ACC112 (cell line): Measurements from ENCODE around the gene PRUNE2.

ENCODE experiments used
- H2AFZ ChIP-seq: fragments of 200-600 bp; sonication (generic); one replicate; pipeline ENCODE4 v1.6.0; 2017; ENCODE audit warnings: antibody characterized with exemption, low read length; ENCODE audit not compliant: unreplicated experiment
- H3K27ac ChIP-seq: fragments of 200-600 bp; sonication (generic); 2 replicates; pipeline ENCODE4 v1.5.1; 2014; ENCODE audit warnings: low read depth, mild to moderate bottlenecking, antibody characterized with exemption, low read length, moderate library complexity
- H3K27me3 ChIP-seq: fragments of 200-600 bp; sonication (generic); 2 replicates; pipeline ENCODE4 v1.6.1; 2014; ENCODE audit warnings: mild to moderate bottlenecking, antibody characterized with exemption, low read length, moderate library complexity, mixed read lengths; ENCODE audit not compliant: insufficient read depth
- H3K36me3 ChIP-seq: fragments of 200-600 bp; sonication (generic); 2 replicates; pipeline ENCODE4 v1.6.1; 2016; ENCODE audit warnings: mild to moderate bottlenecking, antibody characterized with exemption, low read length, moderate library complexity, mixed read lengths; ENCODE audit not compliant: insufficient read depth
- H3K4me1 ChIP-seq: fragments of 200-600 bp; sonication (generic); one replicate; pipeline ENCODE4 v1.6.1; 2016; ENCODE audit warnings: low read length, mixed read lengths; ENCODE audit not compliant: insufficient read depth, unreplicated experiment, control insufficient read depth
- H3K4me3 ChIP-seq: fragments of 200-600 bp; sonication (generic); 2 replicates; pipeline ENCODE4 v1.5.1; 2014; ENCODE audit warnings: mild to moderate bottlenecking, low read depth, low read length
- H3K79me2 ChIP-seq: fragments of 200-600 bp; sonication (generic); one replicate; pipeline ENCODE4 v1.6.0; 2016; ENCODE audit warnings: low read length; ENCODE audit not compliant: control insufficient read depth, unreplicated experiment, insufficient read depth

The PRUNE2 gene

DNA sequence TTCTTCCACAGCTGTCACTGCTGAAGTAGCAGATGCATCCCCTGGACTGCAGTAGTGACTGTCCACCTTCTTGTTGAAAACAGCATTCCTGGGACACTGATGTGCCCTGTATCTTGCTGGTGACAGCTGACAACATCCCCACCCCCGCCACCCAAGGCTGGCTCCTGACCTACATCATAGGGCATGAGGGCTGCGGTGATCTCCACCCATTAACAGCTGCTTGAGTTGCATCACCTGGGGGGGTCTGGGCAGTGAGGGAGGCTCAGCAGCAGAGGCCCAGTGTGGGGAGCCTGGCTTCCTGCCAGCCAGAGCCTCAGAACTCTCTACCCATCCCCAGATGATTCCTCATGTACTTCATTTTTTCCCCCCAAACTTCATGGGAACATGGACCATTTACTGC lies 4.1 kb downstream of the PRUNE2 start:
- H3K36me3 ChIP-seq = no peaks in the 10 kb centered on the region
- no peaks in the 10 kb centered on the region for H3K27me3 ChIP-seq
- H3K4me1 ChIP-seq = peaks cover 12% of the 10 kb centered on the region
- H3K4me3 ChIP-seq = no peak overlapping the region
- no peak overlapping the region for H3K27ac ChIP-seq
- H2AFZ ChIP-seq = no peak overlapping the region
- H3K79me2 ChIP-seq = peaks cover 14% of the 10 kb centered on the region

DNA sequence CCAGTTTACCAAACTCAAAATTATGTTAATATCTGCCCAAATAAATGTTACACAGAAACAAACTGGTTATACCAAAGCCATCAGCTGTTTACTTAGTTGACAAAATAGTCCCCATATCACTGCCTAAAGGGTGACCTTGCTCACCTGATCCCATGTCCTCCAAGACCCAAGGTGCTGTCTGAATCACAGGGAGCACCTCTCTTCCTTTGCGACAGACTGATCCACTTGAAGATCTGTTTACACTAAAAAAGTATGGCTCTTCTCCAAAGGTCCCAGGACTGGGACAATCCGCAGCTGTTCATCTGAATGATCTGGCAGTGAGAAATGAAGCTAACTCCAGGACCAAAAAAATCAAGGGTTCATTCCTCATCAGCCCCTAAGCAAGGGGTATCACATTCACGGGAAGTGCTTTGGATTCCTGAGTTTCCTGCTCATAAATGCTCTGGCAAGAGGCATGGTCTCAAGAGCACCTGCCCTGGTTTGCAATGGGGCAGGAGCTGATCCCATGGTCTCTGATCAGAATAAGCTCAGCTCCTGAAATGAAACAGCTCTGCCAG lies 5.0 kb downstream of the PRUNE2 start:
- Histone ChIP-seq H3K4me1 (peaks cover 12% of the 10 kb centered on the region), H3K36me3 (no peaks in the 10 kb centered on the region), H3K27me3 (no peaks in the 10 kb centered on the region), H3K79me2 (peaks cover 14% of the 10 kb centered on the region), H2AFZ (no peak overlapping the region), H3K4me3 (no peak overlapping the region), H3K27ac (no peak overlapping the region)

DNA sequence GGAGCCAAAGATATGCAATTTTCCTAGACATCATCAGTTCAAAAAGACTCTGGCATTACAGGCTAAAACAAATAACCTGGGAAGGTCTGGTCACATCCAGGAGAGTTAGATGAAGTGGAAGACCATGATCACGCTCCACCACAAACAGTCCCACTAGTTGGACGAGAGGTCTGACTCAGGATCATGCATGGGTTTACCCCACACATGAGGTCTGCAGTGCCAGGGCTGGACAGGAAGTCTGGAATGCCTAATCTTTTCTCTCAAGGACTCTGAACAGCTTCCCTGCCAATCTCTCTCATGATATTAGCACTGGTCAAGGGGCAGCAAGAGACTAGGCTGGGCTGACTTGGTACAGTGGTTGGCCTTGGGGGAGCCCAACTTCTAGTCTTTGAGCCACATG lies 7.1 kb downstream of the PRUNE2 start:
- Histone ChIP-seq H3K4me3 (no peak overlapping the region), H3K79me2 (peaks cover 10% of the 10 kb centered on the region), H3K36me3 (no peaks in the 10 kb centered on the region), H3K27me3 (no peaks in the 10 kb centered on the region), H2AFZ (no peak overlapping the region), H3K27ac (no peak overlapping the region), H3K4me1 (no peaks in the 10 kb centered on the region)

DNA sequence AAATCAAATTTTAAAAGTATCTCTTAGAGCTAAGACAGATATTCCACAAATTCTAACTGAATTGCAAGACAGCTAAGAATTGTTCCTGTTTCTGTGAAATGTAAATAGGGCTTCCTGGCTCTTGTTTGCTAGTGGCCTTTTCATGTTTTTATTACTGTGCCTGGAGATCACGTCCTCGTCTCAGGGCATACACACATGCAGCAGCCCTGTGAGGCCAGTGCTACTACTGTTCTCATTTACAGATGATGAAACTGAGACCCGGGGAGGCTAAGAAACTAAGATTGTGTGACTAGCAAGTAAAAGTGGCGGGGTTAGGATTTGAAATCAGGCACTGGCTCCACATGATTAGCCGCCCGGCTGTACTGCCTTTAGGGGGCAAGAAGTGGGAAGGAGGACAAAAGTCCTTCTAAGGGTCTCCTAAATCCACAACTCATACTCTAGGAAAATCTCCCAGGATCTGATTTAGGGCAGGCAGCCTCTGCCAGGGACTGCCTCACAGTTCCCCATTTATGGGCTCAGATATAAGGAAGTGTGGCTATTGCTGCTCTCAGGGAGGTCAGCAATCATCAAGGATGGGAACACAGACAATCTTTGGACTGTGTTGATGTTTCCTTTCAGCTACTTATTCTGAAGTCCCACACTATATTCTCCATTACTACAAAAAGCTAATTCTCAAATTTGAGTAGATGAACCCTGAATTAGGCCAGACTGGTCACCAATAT lies 7.9 kb downstream of the PRUNE2 start:
- H3K36me3 ChIP-seq = no peaks in the 10 kb centered on the region
- no peak overlapping the region for H3K4me3 ChIP-seq
- peaks cover 9% of the 10 kb centered on the region for H3K79me2 ChIP-seq
- H2AFZ ChIP-seq = no peak overlapping the region
- no peak overlapping the region for H3K27ac ChIP-seq
- no peaks in the 10 kb centered on the region for H3K27me3 ChIP-seq
- H3K4me1 ChIP-seq = no peaks in the 10 kb centered on the region

DNA sequence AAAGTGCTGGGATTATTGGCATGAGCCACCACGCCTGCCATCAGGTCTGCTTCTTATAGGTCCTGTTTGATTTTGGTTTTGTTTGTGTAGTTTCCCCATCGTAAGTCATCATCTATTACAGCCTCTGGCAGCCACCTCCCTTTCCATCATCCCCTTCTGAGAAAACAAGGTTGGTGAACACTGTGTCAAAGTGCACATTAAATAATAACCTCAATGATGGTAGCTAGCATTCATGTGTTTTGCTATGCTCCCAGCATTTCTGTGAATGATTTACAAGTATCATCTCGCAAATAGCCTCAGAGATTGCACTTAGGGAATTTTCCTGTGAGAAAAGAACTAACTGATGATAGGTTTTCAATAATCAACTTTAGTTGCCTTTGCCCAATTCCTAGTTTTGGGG lies 9.9 kb downstream of the PRUNE2 start:
- Histone ChIP-seq H3K4me3 (no peak overlapping the region), H3K36me3 (no peaks in the 10 kb centered on the region), H3K79me2 (no peaks in the 10 kb centered on the region), H2AFZ (no peak overlapping the region), H3K27me3 (no peaks in the 10 kb centered on the region), H3K4me1 (no peaks in the 10 kb centered on the region), H3K27ac (no peak overlapping the region)

DNA sequence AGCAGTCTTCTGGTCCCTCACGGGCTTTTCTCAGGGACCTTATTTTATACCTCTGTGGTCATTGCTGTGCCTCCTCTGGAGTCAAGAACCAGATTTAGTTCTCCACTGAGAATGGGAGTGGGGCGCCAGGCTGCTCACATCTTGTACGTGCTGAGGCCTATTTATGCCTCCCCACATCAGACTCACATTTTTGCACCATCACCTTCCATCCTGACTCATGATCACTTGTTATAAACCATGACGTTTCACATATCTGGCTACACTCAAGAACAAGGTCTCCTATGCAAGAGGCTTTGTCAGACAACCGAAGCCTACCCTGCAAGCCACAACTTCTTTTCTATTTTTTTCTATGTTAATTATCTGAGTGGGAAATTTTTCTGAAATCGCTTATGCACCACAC lies 10.7 kb downstream of the PRUNE2 start:
- Histone ChIP-seq H3K36me3 (no peaks in the 10 kb centered on the region), H2AFZ (no peak overlapping the region), H3K4me3 (no peak overlapping the region), H3K27me3 (no peaks in the 10 kb centered on the region), H3K79me2 (no peaks in the 10 kb centered on the region), H3K4me1 (no peaks in the 10 kb centered on the region), H3K27ac (no peak overlapping the region)

DNA sequence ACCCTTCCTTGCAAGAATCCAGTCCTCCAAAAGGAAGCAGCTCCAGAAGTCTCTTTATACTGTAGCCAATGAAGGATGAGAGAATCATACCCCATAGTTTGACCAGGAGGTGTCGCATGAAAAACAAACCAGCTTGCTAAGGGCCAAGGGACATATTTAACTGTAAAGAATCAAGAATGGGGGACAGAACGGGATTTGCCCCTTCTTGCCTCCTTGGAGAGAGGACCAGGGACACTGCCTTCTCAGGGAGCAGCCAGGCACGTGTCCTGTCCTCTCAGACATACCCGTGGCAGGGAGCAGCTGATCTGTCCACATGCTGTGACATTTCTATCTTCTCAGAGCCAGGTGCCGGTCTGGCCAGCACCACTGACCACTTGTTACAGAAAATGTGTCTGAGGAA lies 11.7 kb downstream of the PRUNE2 start:
- Histone ChIP-seq H3K4me3 (no peak overlapping the region), H3K27ac (no peak overlapping the region), H3K79me2 (no peaks in the 10 kb centered on the region), H3K4me1 (no peaks in the 10 kb centered on the region), H3K36me3 (no peaks in the 10 kb centered on the region), H3K27me3 (no peaks in the 10 kb centered on the region), H2AFZ (no peak overlapping the region)

DNA sequence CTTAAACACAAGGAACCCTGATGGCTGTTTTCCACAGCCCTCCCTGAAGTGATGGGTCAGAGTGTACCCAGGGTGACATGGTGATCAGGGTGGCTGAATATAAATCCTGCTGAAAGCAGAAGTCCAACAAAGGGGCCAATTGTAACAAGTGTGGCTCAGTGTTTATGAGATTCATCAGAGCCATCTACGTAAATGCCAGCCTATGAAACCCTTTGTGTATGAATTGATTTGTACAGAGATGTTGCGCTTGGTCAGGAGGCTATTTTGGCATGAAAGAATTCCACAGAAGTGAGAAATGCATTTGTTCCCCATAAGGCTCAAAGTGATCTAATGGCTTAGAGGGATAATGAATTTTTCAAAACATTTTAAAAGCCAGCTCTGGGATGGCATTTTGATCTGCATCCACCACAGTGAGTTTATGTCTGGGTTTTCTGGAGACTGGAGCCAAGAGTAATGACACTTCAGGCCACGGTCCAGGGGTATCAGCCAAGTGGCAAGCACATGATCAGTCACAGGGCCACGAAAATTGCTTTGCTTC lies 12.4 kb downstream of the PRUNE2 start:
- no peak overlapping the region for H2AFZ ChIP-seq
- H3K4me3 ChIP-seq = no peak overlapping the region
- H3K4me1 ChIP-seq = no peaks in the 10 kb centered on the region
- no peaks in the 10 kb centered on the region for H3K36me3 ChIP-seq
- no peak overlapping the region for H3K27ac ChIP-seq
- no peaks in the 10 kb centered on the region for H3K79me2 ChIP-seq
- H3K27me3 ChIP-seq = no peaks in the 10 kb centered on the region

DNA sequence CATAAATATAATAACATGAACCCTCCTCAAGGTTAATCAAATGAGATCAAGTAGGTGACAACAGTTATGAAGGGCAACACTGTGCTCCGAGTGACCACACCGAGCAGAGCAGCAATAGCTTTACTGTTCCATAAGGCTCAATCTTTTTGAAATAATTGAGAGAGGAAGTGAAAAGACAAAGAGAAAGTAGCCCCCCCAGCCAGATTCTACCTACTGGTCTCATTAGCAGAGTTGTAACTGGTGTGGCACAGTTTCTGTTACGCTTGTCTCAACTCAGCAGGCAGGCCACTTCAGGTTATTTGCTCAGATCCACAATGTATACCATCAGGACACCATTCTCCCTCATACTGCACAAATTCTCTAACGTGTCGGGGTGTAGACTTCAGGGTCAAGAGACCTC lies 14.0 kb downstream of the PRUNE2 start:
- no peaks in the 10 kb centered on the region for H3K36me3 ChIP-seq
- H3K4me1 ChIP-seq = peaks cover 9% of the 10 kb centered on the region
- H3K4me3 ChIP-seq = no peak overlapping the region
- H3K27ac ChIP-seq = no peak overlapping the region
- H3K27me3 ChIP-seq = no peaks in the 10 kb centered on the region
- H3K79me2 ChIP-seq = no peaks in the 10 kb centered on the region
- no peak overlapping the region for H2AFZ ChIP-seq

DNA sequence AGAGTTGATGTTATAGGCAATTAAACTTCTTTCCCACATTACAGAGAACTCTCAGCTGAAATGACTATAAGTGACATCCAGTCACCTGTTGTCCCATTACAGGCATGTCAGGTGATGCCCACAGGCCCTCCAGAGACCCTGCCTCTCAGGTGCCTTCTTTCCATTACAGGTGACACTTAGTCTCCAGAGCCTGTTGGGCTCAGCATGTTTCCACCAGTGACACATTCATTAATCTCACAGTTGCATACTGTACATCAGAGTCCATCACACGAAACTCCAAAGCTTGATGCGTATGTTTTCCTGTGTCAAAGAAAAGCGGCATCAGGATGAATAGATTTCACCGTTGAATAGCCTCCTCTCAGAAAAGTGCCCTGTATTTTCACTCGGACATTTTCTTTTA lies 14.6 kb downstream of the PRUNE2 start:
- H3K27ac ChIP-seq = no peak overlapping the region
- H3K27me3 ChIP-seq = no peaks in the 10 kb centered on the region
- H3K79me2 ChIP-seq = no peaks in the 10 kb centered on the region
- H3K4me1 ChIP-seq = peaks cover 10% of the 10 kb centered on the region
- no peak overlapping the region for H3K4me3 ChIP-seq
- no peaks in the 10 kb centered on the region for H3K36me3 ChIP-seq
- H2AFZ ChIP-seq = no peak overlapping the region

DNA sequence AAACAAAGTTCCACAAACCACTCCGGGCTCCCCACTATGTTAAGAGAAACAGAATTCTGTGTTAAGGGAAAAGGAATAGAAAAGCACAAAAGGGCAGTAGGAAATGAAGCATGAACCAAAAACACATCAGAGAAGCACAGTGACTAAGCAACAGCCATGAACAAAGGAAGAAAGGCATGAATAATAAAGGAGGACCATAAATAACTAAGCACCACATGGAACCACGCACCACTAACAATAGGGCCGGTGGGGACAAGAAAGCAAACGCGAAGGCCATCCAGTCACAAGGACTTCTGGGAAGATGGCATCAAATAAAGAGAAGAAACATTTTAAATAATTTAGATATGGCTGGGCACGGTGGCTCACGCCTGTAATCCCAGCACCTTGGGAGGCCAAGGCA lies 18.0 kb downstream of the PRUNE2 start:
- Histone ChIP-seq H3K36me3 (0 out of 2 replicates have a peak, but pooled peaks cover 3% of the 10 kb centered on the region), H3K4me3 (no peak overlapping the region), H3K27ac (no peak overlapping the region), H3K27me3 (no peaks in the 10 kb centered on the region), H3K4me1 (peaks cover 10% of the 10 kb centered on the region), H3K79me2 (no peaks in the 10 kb centered on the region), H2AFZ (no peak overlapping the region)
